ES-I3 (cell line): ENCODE measurements around the gene NPFFR1.
"Not testable (repeated sequence)": the region's sequence is repeated elsewhere in the genome, so short reads cannot be mapped to it uniquely, and the experiment has no call there.

Experiments used
- H3K36me3 ChIP-seq: 2 replicates; pipeline ENCODE4 v1.6.1; 2013; ENCODE audit warnings: mild to moderate bottlenecking, low read length, control low read depth, moderate library complexity; ENCODE audit not compliant: insufficient read depth
- H3K4me1 ChIP-seq: 2 replicates; pipeline ENCODE4 v1.6.1; 2013; ENCODE audit warnings: mild to moderate bottlenecking, control low read depth, low read length; ENCODE audit not compliant: insufficient read depth
- H3K9ac ChIP-seq: 2 replicates; pipeline ENCODE4 v1.6.1; 2013; ENCODE audit warnings: low read depth, mild to moderate bottlenecking, low read length, moderate library complexity
- H3K9me3 ChIP-seq: 2 replicates; pipeline ENCODE4 v1.6.1; 2013; ENCODE audit warnings: mild to moderate bottlenecking, low read length, moderate library complexity; ENCODE audit not compliant: control insufficient read depth, insufficient read depth

The NPFFR1 gene

GRCh38 chr10:70266701-70267100, 17.1 kb downstream of the NPFFR1 start:
- H3K4me1 ChIP-seq = no peaks in the 10 kb centered on the region
- no peak overlapping the region for H3K9ac ChIP-seq
- H3K9me3 ChIP-seq = no peaks in the 10 kb centered on the region
- H3K36me3 ChIP-seq = no peaks in the 10 kb centered on the region

DNA sequence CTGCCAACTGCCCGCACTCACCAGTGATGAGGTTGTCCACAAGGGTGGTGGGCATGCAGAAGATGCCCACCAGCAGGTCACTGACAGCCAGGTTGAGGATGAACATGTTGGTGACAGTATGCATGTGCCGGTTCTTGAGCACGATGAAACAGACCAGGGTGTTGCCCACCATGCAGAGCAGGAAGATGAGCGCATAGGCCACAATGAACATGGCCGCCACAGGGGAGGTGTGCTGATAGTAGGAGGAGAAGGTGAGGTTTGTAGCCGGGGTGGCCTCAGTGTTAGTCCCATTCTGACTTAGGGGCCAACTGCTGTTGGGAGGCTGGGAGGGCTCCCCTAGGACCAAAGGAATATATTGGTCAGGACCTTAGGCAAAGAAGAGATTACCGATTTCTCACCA, 17.7 kb downstream of the NPFFR1 start:
- no peaks in the 10 kb centered on the region; the same call in 1 of the 2 replicates for H3K9me3 ChIP-seq
- H3K9ac ChIP-seq = no peak overlapping the region
- no peaks in the 10 kb centered on the region for H3K36me3 ChIP-seq
- no peaks in the 10 kb centered on the region for H3K4me1 ChIP-seq

DNA sequence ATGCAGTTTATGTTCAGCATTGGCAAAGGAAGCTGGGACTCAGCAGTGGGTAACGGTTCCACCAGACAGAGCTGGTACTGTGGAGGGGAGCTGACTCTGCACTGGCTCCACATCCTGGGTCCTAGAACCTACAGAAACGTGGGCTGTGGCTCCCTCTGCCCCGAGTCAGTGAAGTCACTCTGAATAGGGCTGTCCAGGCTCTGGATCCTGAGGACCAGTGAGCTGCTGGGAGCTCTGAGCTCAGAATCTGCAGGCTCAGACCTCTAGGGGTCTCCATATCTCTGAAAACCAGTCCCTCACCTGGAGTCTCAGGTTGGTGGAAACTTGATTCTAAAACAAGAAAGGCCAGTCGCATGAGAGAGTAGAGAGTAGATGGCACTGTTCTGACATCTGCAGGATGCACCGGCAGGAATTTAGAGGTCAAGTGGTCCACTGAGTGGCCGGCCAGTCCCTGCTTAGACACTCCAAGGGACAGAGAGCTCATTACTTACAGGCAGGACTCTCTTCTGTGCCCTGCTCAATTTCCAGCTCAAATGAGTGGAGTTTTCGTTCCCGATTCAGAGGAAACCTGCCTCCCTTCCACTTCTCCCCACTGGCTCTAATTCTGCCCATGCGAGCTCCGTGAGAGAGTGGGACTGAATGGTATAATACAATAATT, 18.6 kb downstream of the NPFFR1 start:
- Histone ChIP-seq H3K4me1 (no peaks in the 10 kb centered on the region), H3K9ac (no peak overlapping the region), H3K36me3 (no peaks in the 10 kb centered on the region), H3K9me3 (no peaks in the 10 kb centered on the region; the same call in 1 of the 2 replicates)

DNA sequence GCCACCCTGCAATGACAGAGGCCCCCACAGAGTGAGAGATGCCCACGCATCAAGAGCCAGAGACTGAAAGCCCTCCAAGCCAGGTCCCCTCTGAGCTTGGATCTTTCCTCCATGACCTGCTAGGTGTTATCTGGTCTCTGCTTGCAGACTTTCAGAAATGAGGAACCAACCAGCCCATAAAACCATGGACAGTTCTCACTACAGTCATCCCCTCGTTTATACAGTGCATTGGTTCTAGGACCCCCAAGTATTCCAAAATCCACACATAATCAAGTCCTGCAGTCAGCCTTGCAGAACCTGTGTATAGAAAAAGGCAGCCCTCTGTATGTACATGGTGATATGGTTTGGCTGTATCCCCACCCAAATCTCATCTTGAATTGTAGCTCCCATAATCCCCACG, 23.1 kb downstream of the NPFFR1 start:
- no peaks in the 10 kb centered on the region; the same call in 1 of the 2 replicates for H3K9me3 ChIP-seq
- H3K36me3 ChIP-seq = no peaks in the 10 kb centered on the region
- no peak overlapping the region for H3K9ac ChIP-seq
- no peaks in the 10 kb centered on the region for H3K4me1 ChIP-seq

DNA sequence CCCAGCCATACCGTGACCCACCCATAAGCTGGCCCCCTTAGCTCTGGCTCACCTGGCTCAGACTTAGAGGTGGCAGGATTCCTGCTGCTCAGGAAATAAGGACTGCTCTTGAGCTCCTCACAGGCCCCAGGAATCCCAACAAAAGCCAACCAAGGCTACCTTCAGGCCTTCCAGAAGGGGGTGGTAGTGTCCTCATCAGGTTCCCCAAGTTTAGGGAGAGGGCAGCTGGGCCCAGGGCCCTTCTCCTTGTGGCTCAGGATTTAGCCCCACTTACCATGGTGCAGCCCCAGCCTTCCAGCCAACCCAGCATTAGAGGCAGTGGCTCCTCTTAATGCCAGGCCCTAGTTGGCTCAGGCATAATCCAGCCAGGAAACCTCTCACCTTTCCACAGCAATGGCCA, 23.5 kb downstream of the NPFFR1 start:
- H3K4me1 ChIP-seq = no peaks in the 10 kb centered on the region
- no peak overlapping the region for H3K9ac ChIP-seq
- H3K9me3 ChIP-seq = no peaks in the 10 kb centered on the region; the same call in 1 of the 2 replicates
- no peaks in the 10 kb centered on the region for H3K36me3 ChIP-seq

GRCh38 chr10:70258216-70258615, 25.6 kb downstream of the NPFFR1 start:
- H3K36me3 ChIP-seq = no peaks in the 10 kb centered on the region
- H3K9me3 ChIP-seq = no peaks in the 10 kb centered on the region; the same call in 1 of the 2 replicates
- no peak overlapping the region for H3K9ac ChIP-seq
- H3K4me1 ChIP-seq = no peaks in the 10 kb centered on the region

DNA sequence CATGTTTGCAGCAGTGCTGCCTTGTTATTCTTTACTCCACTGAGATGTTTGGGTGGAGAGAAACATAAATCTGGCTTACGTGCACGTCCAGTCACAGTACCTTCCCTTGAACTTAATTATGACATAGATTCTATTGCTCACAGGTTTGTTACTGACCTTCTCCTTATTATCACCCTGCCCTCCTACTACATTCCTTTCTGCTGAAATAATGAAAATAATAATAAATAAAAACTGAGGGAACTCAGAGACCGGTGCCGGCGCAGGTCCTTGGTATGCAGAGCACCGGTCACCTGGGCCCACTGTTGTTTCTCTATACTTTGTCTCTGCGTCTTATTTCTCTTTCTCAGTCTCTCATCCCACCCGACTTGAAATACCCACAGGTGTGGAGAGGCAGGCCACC, 26.0 kb downstream of the NPFFR1 start:
- H3K4me1 ChIP-seq = not testable (repeated sequence)

DNA sequence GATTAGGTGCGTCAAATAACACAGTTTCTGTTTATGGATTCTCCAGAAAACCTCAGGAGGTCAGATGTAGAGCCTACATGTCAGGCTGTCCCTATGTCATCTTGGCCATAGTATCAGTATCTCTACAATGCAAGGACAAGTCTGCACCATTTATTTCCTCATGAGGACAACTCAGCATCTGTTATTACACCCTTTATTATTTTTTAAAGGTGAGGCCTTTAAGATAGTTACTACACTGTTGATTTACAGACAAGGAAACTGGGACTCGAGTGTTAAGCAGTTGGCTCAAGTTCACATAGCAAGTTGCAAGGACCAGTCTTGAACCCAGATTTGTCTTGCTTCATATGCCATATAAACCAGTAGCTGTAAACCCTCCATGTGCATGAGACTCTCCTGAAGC, 27.3 kb downstream of the NPFFR1 start:
- Histone ChIP-seq H3K9ac (no peak overlapping the region), H3K4me1 (no peaks in the 10 kb centered on the region), H3K9me3 (no peaks in the 10 kb centered on the region; the same call in 1 of the 2 replicates)

More for the DNA sequence above, 26.0 kb downstream of the NPFFR1 start:
- not testable (repeated sequence) for H3K36me3 ChIP-seq, H3K9me3 ChIP-seq, H3K9ac ChIP-seq

GRCh38 chr10:70255329-70256299, 28.2 kb downstream of the NPFFR1 start:
- no peaks in the 10 kb centered on the region for H3K36me3 ChIP-seq
- H3K9me3 ChIP-seq = no peaks in the 10 kb centered on the region
- H3K9ac ChIP-seq = no peak overlapping the region
- no peaks in the 10 kb centered on the region for H3K4me1 ChIP-seq

More for the DNA sequence above, 27.3 kb downstream of the NPFFR1 start:
- no peaks in the 10 kb centered on the region for H3K36me3 ChIP-seq

- Histone ChIP-seq H3K9ac (no peak overlapping the region), H3K36me3 (no peaks in the 10 kb centered on the region), H3K9me3 (no peaks in the 10 kb centered on the region), H3K4me1 (no peaks in the 10 kb centered on the region)
These were observed 29.0 kb downstream of the NPFFR1 start for GRCh38 chr10:70254778-70255328.

GRCh38 chr10:70253878-70254765, 29.7 kb downstream of the NPFFR1 start:
- no peak overlapping the region for H3K9ac ChIP-seq
- no peaks in the 10 kb centered on the region for H3K9me3 ChIP-seq
- no peaks in the 10 kb centered on the region for H3K4me1 ChIP-seq
- H3K36me3 ChIP-seq = no peaks in the 10 kb centered on the region

DNA sequence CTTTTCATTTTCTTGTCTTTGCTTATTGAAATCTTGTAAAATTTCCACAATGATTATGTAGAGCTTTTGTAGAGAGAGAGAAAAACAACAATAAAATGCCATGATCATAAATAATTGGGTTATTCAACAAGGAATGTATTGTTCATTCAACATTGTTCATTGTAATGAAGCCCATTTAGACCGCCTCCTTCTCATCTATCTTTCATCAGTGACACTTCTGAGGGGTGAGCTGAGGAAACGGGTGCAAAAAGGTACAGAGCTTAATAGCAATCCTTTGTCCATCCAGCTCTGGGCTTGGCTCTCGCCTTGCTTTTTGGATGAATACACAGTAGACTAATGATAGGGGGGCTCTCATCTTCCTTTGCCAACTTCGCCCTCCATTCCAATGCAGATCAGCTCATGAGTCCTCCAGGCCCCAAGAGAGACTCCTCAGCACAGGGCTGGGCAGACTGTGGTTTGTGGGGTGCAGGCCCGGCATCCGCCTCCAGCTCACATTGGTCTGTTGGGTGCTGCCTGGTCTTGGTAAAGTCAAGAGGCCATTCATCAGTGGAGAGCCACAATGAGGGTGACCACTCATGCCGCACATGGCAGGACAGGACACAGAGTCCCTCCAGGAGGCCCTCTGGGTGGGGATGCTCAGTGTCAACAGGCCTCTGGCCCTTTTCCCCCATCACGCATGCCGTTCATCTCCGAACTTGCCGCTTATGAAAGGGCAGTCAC, 32.7 kb downstream of the NPFFR1 start:
- Histone ChIP-seq H3K4me1 (no peaks in the 10 kb centered on the region), H3K36me3 (no peaks in the 10 kb centered on the region), H3K9ac (no peak overlapping the region), H3K9me3 (no peaks in the 10 kb centered on the region)

DNA sequence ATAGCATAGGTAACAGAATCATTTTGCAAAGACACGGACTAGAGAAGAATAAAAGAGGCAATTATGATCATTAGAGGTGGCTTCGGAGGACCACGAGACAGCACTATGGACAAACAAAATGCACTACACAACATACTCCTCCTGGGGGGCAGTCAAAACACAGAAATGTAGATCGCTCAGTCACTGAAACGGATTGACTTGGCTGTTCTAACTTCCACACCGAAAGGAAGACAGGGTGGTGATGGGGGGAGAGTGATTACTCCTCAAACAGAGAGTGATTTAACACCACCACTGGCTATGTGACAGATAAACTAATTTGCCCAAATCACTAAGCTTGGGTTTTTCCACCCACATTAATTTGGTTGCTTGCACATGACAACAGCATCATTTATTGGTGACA, 36.4 kb downstream of the NPFFR1 start:
- Histone ChIP-seq H3K9ac (no peak overlapping the region), H3K9me3 (no peaks in the 10 kb centered on the region), H3K4me1 (no peaks in the 10 kb centered on the region), H3K36me3 (no peaks in the 10 kb centered on the region)
